Measurements from ENCODE around the gene ARHGAP45. TPM values are rescaled to one million over a fixed set of nuclear protein-coding genes. Genes with fewer than 3 reads are reported as not detected.

ARHGAP45 gene
- total RNA-seq, 1 donor from 2014 or later, result 15.6 TPM

GRCh38 chr19:1055028-1055425 is 11.9 kb upstream of the ARHGAP45 start:
- no peak for DNase-seq (ENCODE audit: low spot score)

- DNase-seq (ENCODE audit: low spot score), result no peak
Measured at GRCh38 chr19:1055886-1056620, 10.9 kb upstream of the ARHGAP45 start.

GRCh38 chr19:1057176-1057855 is 9.7 kb upstream of the ARHGAP45 start:
- DNase-seq (ENCODE audit: low spot score), result no peak

GRCh38 chr19:1058112-1058511 is 8.9 kb upstream of the ARHGAP45 start:
- no peak for DNase-seq (ENCODE audit: low spot score)

GRCh38 chr19:1060689-1061088 is 6.3 kb upstream of the ARHGAP45 start:
- no peak for DNase-seq (ENCODE audit: low spot score)

- no peak for DNase-seq (ENCODE audit: low spot score)
Measured at GRCh38 chr19:1061987-1062386, 5.0 kb upstream of the ARHGAP45 start.

GRCh38 chr19:1062387-1063029 is 4.5 kb upstream of the ARHGAP45 start:
- DNase-seq (ENCODE audit: low spot score), result no peak

GRCh38 chr19:1063030-1063908 is 3.7 kb upstream of the ARHGAP45 start:
- DNase-seq (ENCODE audit: low spot score), result no peak

GRCh38 chr19:1063909-1064660 is 2.9 kb upstream of the ARHGAP45 start:
- DNase-seq (ENCODE audit: low spot score), result no peak

- peak; percentile 47 for DNase-seq (ENCODE audit: low spot score)
Measured at GRCh38 chr19:1064661-1065605, 2.0 kb upstream of the ARHGAP45 start.

GRCh38 chr19:1065606-1066109 is 1.3 kb upstream of the ARHGAP45 start:
- DNase-seq (ENCODE audit: low spot score), result no peak

GRCh38 chr19:1066251-1066747 is 668 bp upstream of the ARHGAP45 start:
- no peak for DNase-seq (ENCODE audit: low spot score)

- DNase-seq (ENCODE audit: low spot score), result no peak
Measured at GRCh38 chr19:1067341-1067957, 482 bp downstream of the ARHGAP45 start.

GRCh38 chr19:1068009-1069001 is 1.3 kb downstream of the ARHGAP45 start:
- DNase-seq (ENCODE audit: low spot score), result no peak

- DNase-seq (ENCODE audit: low spot score), result peak; percentile 43
Measured at GRCh38 chr19:1069009-1069779, 2.2 kb downstream of the ARHGAP45 start.

- no peak for DNase-seq (ENCODE audit: low spot score)
Measured at GRCh38 chr19:1070576-1070930, 3.6 kb downstream of the ARHGAP45 start.

Measured in umbilical cord (tissue), 2 donors.